Panc1 (cell line): Measurements from ENCODE around the gene TTC23L.

Experiments
- CTCF ChIP-seq: fragments of 450-650 bp; IDR thresholded peaks from 2 replicates; pipeline ENCODE4 v1.5.1; 2017; ENCODE audit warnings: mild to moderate bottlenecking
- POLR2AphosphoS5 ChIP-seq: IDR thresholded peaks from 2 replicates; pipeline ENCODE4 v1.6.1; 2012; ENCODE audit warnings: mild to moderate bottlenecking, low read depth, low read length, moderate library complexity
- REST ChIP-seq, 2 experiments: IDR thresholded peaks; 2 replicates each; pipeline ENCODE4 v1.6.1; 2011 to 2012; ENCODE audit warnings: low read depth in 2 of 2, control low read depth in 1 of 2, low read length in 1 of 2, mild to moderate bottlenecking in 1 of 2, moderate library complexity in 1 of 2; ENCODE audit not compliant: insufficient read depth in 1 of 2
- TCF7L2 ChIP-seq: IDR thresholded peaks from 2 replicates; pipeline ENCODE4 v1.6.1; 2011; ENCODE audit warnings: mild to moderate bottlenecking, low read depth, low read length, inconsistent platforms

- TF ChIP-seq REST (IDR thresholded peaks at IDR 0.05; ENCODE audit: insufficient read depth in 1 of 2, low read depth in 2 of 2, low read length in 1 of 2) (no peak), CTCF (no peak), POLR2AphosphoS5 (no peak), TCF7L2 (no peak)
These were observed 58.7 kb downstream of the TTC23L start for GRCh38 chr5:34897646-34898045.
